Mesendoderm (in vitro differentiated cells): ENCODE results near the gene CNIH3.
A peak's percentile ranks its signal among the peaks of the same experiment; 100 is the strongest.

Experiments
- DNase-seq: peaks from one replicate; pipeline ENCODE4 v3.0.0; 2013
- H2AK5ac ChIP-seq: 2 replicates; pipeline ENCODE4 v1.6.1; 2013; ENCODE audit warnings: low read length, inconsistent platforms
- H2BK120ac ChIP-seq: 2 replicates; pipeline ENCODE4 v1.6.1; 2013; ENCODE audit warnings: low read depth, mild to moderate bottlenecking, low read length, moderate library complexity, mixed read lengths
- H2BK15ac ChIP-seq: replicated peaks from 2 replicates; pipeline ENCODE4 v1.6.1; 2013; ENCODE audit warnings: low read depth, mild to moderate bottlenecking, moderate library complexity
- H2BK5ac ChIP-seq: 2 replicates; pipeline ENCODE4 v1.6.1; 2013; ENCODE audit warnings: low read length, inconsistent platforms
- H3K18ac ChIP-seq: 2 replicates; pipeline ENCODE4 v1.6.1; 2013; ENCODE audit warnings: mild to moderate bottlenecking, low read length, mixed read lengths
- H3K23ac ChIP-seq: one replicate; pipeline ENCODE4 v1.6.1; 2013; ENCODE audit warnings: low read length
- H3K27ac ChIP-seq: 2 replicates; pipeline ENCODE4 v1.5.1; 2013; ENCODE audit warnings: low read depth, mild to moderate bottlenecking, inconsistent platforms, low read length, moderate library complexity
- H3K27me3 ChIP-seq: 2 replicates; pipeline ENCODE4 v1.6.1; 2013; ENCODE audit warnings: low read length, control low read depth, mild to moderate bottlenecking, inconsistent platforms; ENCODE audit not compliant: insufficient read depth, poor library complexity
- H3K36me3 ChIP-seq: 2 replicates; pipeline ENCODE4 v1.6.1; 2013; ENCODE audit warnings: low read length, inconsistent platforms; ENCODE audit not compliant: control insufficient read depth, insufficient read depth
- H3K4ac ChIP-seq: one replicate; pipeline ENCODE4 v1.6.1; 2013; ENCODE audit warnings: low read depth, mild to moderate bottlenecking, low read length, moderate library complexity
- H3K4me1 ChIP-seq: 2 replicates; pipeline ENCODE4 v1.6.1; 2013; ENCODE audit warnings: low read depth, low read length, inconsistent platforms; ENCODE audit not compliant: control insufficient read depth
- H3K4me2 ChIP-seq: 2 replicates; pipeline ENCODE4 v1.6.1; 2013; ENCODE audit warnings: low read length
- H3K4me3 ChIP-seq: 2 replicates; pipeline ENCODE4 v1.5.1; 2013; ENCODE audit warnings: mild to moderate bottlenecking, low read length
- H3K56ac ChIP-seq: one replicate; pipeline ENCODE4 v1.6.1; 2013; ENCODE audit warnings: low read length
- H3K79me1 ChIP-seq: 2 replicates; pipeline ENCODE4 v1.6.1; 2013; ENCODE audit warnings: low read length, inconsistent platforms
- H3K79me2 ChIP-seq: 2 replicates; pipeline ENCODE4 v1.6.1; 2013; ENCODE audit warnings: mild to moderate bottlenecking, low read length; ENCODE audit not compliant: control insufficient read depth, insufficient read depth
- H3K9ac ChIP-seq: 2 replicates; pipeline ENCODE4 v1.6.1; 2013; ENCODE audit warnings: low read length, inconsistent platforms
- H4K5ac ChIP-seq: one replicate; pipeline ENCODE4 v1.6.1; 2013; ENCODE audit warnings: low read length
- H4K8ac ChIP-seq: one replicate; pipeline ENCODE4 v1.6.1; 2013; ENCODE audit warnings: low read depth, mild to moderate bottlenecking, control low read depth, low read length, moderate library complexity
- WGBS: extraction: QIAGEN DNeasy Blood & Tissue Kit; methylation state at CpG from one replicate; pipeline ENCODE4 v1.1.7; 2013; ENCODE audit warnings: low lambda C conversion rate, missing lambda C conversion rate; ENCODE audit not compliant: insufficient coverage; ENCODE audit errors: extremely low coverage; 5-methylcytosine and 5-hydroxymethylcytosine counted together

The CNIH3 gene

DNA sequence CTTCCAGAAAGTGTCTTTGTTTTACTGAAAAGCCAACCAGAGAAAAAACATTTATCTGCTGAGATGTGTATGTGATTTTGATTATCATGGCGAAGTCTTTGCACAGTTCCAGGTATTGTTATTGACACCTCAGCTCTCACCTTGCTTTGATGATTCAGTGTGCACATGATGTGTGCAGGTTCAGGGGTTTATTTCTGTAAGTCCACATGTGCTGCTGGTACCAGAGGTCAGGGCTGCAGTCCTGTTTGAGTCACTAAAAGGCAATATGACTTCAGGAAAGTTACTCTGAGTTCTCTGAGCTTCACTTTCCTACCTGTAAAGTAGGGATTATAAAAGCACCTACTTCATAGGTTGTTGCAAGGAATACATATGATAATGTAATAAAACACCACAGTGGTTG lies 97.1 kb downstream of the CNIH3 start:
- H3K27me3 ChIP-seq = no peaks in the 10 kb centered on the region
- no peak overlapping the region for H2BK5ac ChIP-seq
- DNase-seq = no peak
- no peak overlapping the region for H3K18ac ChIP-seq
- H4K8ac ChIP-seq = no peak overlapping the region
- no CpG with 5 or more reads among the region's 1 CpG for WGBS
- no peak overlapping the region for H3K4me3 ChIP-seq
- no peak overlapping the region for H3K56ac ChIP-seq
- no peak overlapping the region for H3K27ac ChIP-seq
- no peak overlapping the region for H2BK15ac ChIP-seq
- no peaks in the 10 kb centered on the region for H3K79me1 ChIP-seq
- H2BK120ac ChIP-seq = no peak overlapping the region
- no peak overlapping the region for H3K23ac ChIP-seq
- H3K9ac ChIP-seq = no peak overlapping the region
- H2AK5ac ChIP-seq = no peak overlapping the region
- H4K5ac ChIP-seq = no peak overlapping the region
- no peak overlapping the region for H3K4me2 ChIP-seq
- no peak overlapping the region for H3K4ac ChIP-seq
- no peaks in the 10 kb centered on the region for H3K79me2 ChIP-seq
- no peaks in the 10 kb centered on the region for H3K4me1 ChIP-seq
- no peaks in the 10 kb centered on the region for H3K36me3 ChIP-seq

DNA sequence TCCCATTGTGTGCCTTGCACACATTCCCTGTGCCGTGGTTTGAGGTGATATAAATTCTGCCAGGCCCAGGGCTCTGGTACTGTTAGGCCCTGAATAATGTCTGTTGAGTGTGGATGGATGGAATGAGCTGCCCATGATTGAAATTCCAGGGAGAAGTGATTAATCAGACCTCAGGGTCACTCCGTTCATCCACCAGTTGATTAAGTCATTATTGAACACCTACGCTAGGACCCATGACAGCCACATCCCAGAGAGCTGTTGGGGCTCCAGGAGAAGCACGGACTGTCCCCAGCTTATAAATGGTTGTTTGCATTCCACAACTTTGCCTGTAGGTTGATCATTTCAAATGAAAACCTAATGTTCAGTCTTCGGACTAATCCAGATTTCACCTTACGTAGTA lies 98.4 kb downstream of the CNIH3 start:
- no CpG with 5 or more reads among the region's 6 CpGs for WGBS

DNA sequence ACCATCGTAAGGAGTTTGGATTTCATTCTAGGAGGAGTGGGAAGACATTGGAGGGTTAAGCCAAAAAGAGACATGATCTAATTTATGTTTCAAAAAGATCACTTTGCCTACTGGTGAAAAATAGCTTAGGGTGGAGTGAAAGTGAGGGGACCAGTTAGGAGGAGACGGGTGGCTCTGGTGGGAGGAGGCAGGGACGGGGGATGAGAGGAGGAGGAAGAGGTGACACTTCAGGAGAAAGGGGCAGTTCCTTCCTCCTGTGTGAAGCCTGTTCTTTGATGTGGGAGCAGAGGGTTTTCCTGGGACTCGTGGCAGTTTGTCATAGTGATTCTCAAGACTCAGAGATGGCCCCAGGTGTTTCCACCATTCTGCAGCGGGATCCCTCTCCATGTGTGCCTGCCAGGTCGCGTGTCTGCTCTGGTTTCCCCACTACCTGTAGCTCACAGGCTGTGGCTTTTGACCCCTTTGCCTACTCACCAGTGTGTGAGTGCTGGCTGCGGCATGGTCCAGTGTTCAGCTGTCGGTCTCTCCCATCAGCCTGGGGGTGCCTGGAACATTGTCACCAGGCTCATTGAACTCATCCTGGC lies 102.4 kb downstream of the CNIH3 start:
- Histone ChIP-seq H3K18ac (no peak overlapping the region), H3K9ac (no peak overlapping the region), H3K56ac (peak overlapping the region; percentile 10), H2BK120ac (no peak overlapping the region), H3K23ac (no peak overlapping the region), H2BK5ac (no peak overlapping the region), H3K4me3 (no peak overlapping the region), H3K27me3 (no peaks in the 10 kb centered on the region), H3K4me2 (no peak overlapping the region), H3K79me2 (no peaks in the 10 kb centered on the region), H2AK5ac (no peak overlapping the region), H4K8ac (no peak overlapping the region), H3K79me1 (no peaks in the 10 kb centered on the region), H3K4me1 (no peaks in the 10 kb centered on the region), H3K4ac (no peak overlapping the region), H2BK15ac (no peak overlapping the region), H3K36me3 (no peaks in the 10 kb centered on the region), H3K27ac (no peak overlapping the region), H4K5ac (no peak overlapping the region)
- WGBS = no CpG with 5 or more reads among the region's 9 CpGs
- DNase-seq = no peak

More for the DNA sequence above, 98.4 kb downstream of the CNIH3 start:
- Histone ChIP-seq H3K4ac (no peak overlapping the region), H3K23ac (no peak overlapping the region), H3K4me3 (no peak overlapping the region), H2AK5ac (no peak overlapping the region), H3K27ac (no peak overlapping the region), H4K5ac (no peak overlapping the region), H3K9ac (no peak overlapping the region), H2BK120ac (no peak overlapping the region), H3K27me3 (no peaks in the 10 kb centered on the region), H3K4me1 (no peaks in the 10 kb centered on the region), H4K8ac (no peak overlapping the region), H2BK15ac (no peak overlapping the region), H3K4me2 (no peak overlapping the region), H2BK5ac (no peak overlapping the region), H3K56ac (no peak overlapping the region), H3K18ac (no peak overlapping the region), H3K36me3 (no peaks in the 10 kb centered on the region), H3K79me2 (no peaks in the 10 kb centered on the region), H3K79me1 (no peaks in the 10 kb centered on the region)
- no peak for DNase-seq

DNA sequence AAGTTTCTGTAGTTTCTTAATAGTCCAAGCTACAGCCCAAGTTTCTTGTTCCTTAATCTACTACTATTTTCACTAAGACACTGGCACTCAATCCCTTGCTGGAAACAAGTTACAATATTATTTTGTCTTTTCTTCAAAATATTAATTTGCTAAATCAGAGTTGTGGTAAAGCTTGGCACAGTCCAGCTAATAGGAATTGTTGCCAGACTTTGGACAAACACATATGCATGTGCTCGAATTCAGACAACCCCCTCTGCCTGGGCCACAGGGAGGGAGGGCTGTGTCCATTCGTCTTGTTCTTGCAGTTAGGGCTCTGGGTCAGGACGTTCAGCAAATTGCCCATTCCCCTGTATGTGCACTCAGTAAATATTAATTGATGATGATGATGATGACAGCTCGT lies 103.6 kb downstream of the CNIH3 start:
- H3K36me3 ChIP-seq = no peaks in the 10 kb centered on the region
- no peak overlapping the region for H2AK5ac ChIP-seq
- no peaks in the 10 kb centered on the region for H3K79me2 ChIP-seq
- no peak overlapping the region for H3K4ac ChIP-seq
- H3K27me3 ChIP-seq = no peaks in the 10 kb centered on the region
- no peak overlapping the region for H3K9ac ChIP-seq
- no peak for DNase-seq
- no peak overlapping the region for H2BK120ac ChIP-seq
- H2BK5ac ChIP-seq = no peak overlapping the region
- no peaks in the 10 kb centered on the region for H3K79me1 ChIP-seq
- no peak overlapping the region for H3K18ac ChIP-seq
- no peak overlapping the region for H3K23ac ChIP-seq
- H3K4me1 ChIP-seq = no peaks in the 10 kb centered on the region
- H3K56ac ChIP-seq = no peak overlapping the region
- no peak overlapping the region for H4K5ac ChIP-seq
- no peak overlapping the region for H2BK15ac ChIP-seq
- no peak overlapping the region for H3K4me2 ChIP-seq
- no peak overlapping the region for H3K27ac ChIP-seq
- WGBS = no CpG with 5 or more reads among the region's 4 CpGs
- no peak overlapping the region for H4K8ac ChIP-seq
- no peak overlapping the region for H3K4me3 ChIP-seq

DNA sequence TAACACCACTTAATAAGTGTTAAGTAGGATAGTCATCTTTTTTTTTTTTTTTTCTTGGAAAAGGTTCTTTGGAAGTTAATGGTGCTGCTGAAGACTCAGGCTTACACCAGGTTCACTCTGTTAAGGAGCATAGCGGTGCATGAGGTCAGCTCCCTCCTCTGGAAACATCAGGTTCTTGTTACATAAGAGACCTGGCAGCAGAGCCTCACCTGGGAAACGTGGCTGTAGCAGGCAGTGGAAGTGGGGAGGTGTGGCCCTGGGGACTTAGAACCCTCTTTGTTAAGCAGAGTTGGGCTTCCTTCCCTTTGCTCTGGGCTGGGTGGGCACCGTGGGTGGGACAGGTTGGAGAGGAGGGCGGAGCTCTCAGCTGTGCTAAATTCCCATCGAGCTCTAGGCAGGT lies 104.1 kb downstream of the CNIH3 start:
- peak; percentile 58 for DNase-seq
- H4K8ac ChIP-seq = no peak overlapping the region
- no CpG with 5 or more reads among the region's 5 CpGs for WGBS

DNA sequence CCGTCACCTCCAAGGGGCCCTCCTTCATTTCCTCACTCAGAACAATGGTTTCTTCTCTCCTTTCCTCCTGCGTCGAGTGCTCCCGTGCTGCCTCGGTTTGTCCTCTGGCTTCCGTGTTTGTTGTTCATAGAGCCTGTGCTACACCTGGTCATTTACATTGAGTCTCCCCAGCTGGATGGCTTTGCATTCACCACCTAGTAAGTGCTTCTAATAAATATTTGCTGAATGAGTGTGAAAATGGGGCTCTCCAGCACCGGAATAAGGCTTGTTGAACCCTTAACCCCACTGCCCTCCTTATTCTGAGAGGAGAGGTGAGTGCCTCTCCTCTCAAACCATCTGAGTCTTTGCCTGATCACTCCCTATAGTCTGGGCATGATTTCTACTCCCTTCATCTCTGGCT lies 104.9 kb downstream of the CNIH3 start:
- no peak overlapping the region for H3K4me2 ChIP-seq
- no peak for DNase-seq
- no peak overlapping the region for H2BK15ac ChIP-seq
- H3K9ac ChIP-seq = no peak overlapping the region
- no peak overlapping the region for H3K4ac ChIP-seq
- no peak overlapping the region for H3K27ac ChIP-seq
- no peak overlapping the region for H3K4me3 ChIP-seq
- H3K27me3 ChIP-seq = no peaks in the 10 kb centered on the region
- no peak overlapping the region for H4K5ac ChIP-seq
- no peaks in the 10 kb centered on the region for H3K79me2 ChIP-seq
- no peak overlapping the region for H2BK120ac ChIP-seq
- H3K56ac ChIP-seq = no peak overlapping the region
- no peak overlapping the region for H2AK5ac ChIP-seq
- no peaks in the 10 kb centered on the region for H3K36me3 ChIP-seq
- no peak overlapping the region for H3K18ac ChIP-seq
- no CpG with 5 or more reads among the region's 7 CpGs for WGBS
- no peaks in the 10 kb centered on the region for H3K79me1 ChIP-seq
- H4K8ac ChIP-seq = no peak overlapping the region
- no peak overlapping the region for H2BK5ac ChIP-seq
- H3K4me1 ChIP-seq = no peaks in the 10 kb centered on the region
- H3K23ac ChIP-seq = no peak overlapping the region

More for the DNA sequence above, 104.1 kb downstream of the CNIH3 start:
- Histone ChIP-seq H3K79me2 (no peaks in the 10 kb centered on the region), H2AK5ac (no peak overlapping the region), H3K4me3 (no peak overlapping the region), H3K4me1 (no peaks in the 10 kb centered on the region), H3K56ac (no peak overlapping the region), H3K9ac (no peak overlapping the region), H3K27me3 (no peaks in the 10 kb centered on the region), H3K4ac (no peak overlapping the region), H2BK5ac (no peak overlapping the region), H2BK120ac (no peak overlapping the region), H3K36me3 (no peaks in the 10 kb centered on the region), H3K23ac (no peak overlapping the region), H3K4me2 (no peak overlapping the region), H4K5ac (no peak overlapping the region), H2BK15ac (no peak overlapping the region), H3K18ac (no peak overlapping the region), H3K27ac (no peak overlapping the region), H3K79me1 (no peaks in the 10 kb centered on the region)
